Panc1 (cell line): Measurements from ENCODE around the gene NELFB. TPM values are rescaled to one million over a fixed set of nuclear protein-coding genes. Genes with fewer than 3 reads are reported as not detected.

Source experiments
- ATAC-seq: fragments of 200-7000 bp; cut with Tn5 transposase; 2 replicates; pipeline ENCODE4 v1.9.1; 2020; ENCODE audit warnings: mild to moderate bottlenecking, moderate library complexity
- BruUV-seq: library from RNA; stranded (reverse); fragments of 400-500 nt; replicated peaks from 2 replicates; lab custom pipeline; 2021; lab: Mats Ljungman, UMichigan
- CTCF ChIA-PET: fragments of 300-600 bp; sonication (Branson Sonifier 250); formaldehyde crosslinking; loops from one replicate; lab custom pipeline; 2022; ENCODE audit warnings: antibody characterized with exemption; lab: Charles Lee
- POLR2A ChIA-PET: fragments of 300-600 bp; sonication (Branson Sonifier 250); formaldehyde crosslinking; loops from one replicate; lab custom pipeline; 2022; ENCODE audit warnings: antibody characterized with exemption; lab: Charles Lee
- DNase-seq: peaks from one replicate; pipeline ENCODE4 v3.0.0-alpha.2; 2010; ENCODE audit warnings: low read depth, low spot score
- H3K27ac ChIP-seq: 2 replicates; pipeline ENCODE4 v1.5.1; 2011; ENCODE audit warnings: mild to moderate bottlenecking, low read length, inconsistent platforms
- H3K27me3 ChIP-seq: fragments of 200-500 bp; sonication (Bioruptor generic); 2 replicates; pipeline ENCODE4 v1.6.0; 2014; ENCODE audit warnings: low read length, inconsistent platforms; ENCODE audit not compliant: control insufficient read depth, insufficient read depth
- H3K36me3 ChIP-seq: fragments of 200-500 bp; sonication (Bioruptor generic); 2 replicates; pipeline ENCODE4 v1.5.1; 2014; ENCODE audit warnings: inconsistent platforms, mild to moderate bottlenecking, low read length, moderate library complexity; ENCODE audit not compliant: control insufficient read depth, insufficient read depth
- H3K4me1 ChIP-seq: 2 replicates; pipeline ENCODE4 v1.5.1; 2011; ENCODE audit warnings: inconsistent platforms, mild to moderate bottlenecking, low read length, moderate library complexity; ENCODE audit not compliant: control insufficient read depth, insufficient read depth
- H3K4me3 ChIP-seq, 2 experiments: 2 replicates each; pipeline ENCODE4 v1.5.1; 2011 to 2012; ENCODE audit warnings: low read depth in 2 of 2, low read length in 2 of 2, mild to moderate bottlenecking in 2 of 2, inconsistent platforms in 1 of 2, moderate library complexity in 1 of 2
- H3K9me3 ChIP-seq: fragments of 200-500 bp; sonication (Bioruptor generic); 2 replicates; pipeline ENCODE4 v1.5.1; 2014; ENCODE audit warnings: low read depth, mild to moderate bottlenecking, inconsistent platforms, low read length, moderate library complexity; ENCODE audit not compliant: control insufficient read depth, insufficient read depth
- CTCF ChIP-seq: fragments of 450-650 bp; IDR thresholded peaks from 2 replicates; pipeline ENCODE4 v1.5.1; 2017; ENCODE audit warnings: mild to moderate bottlenecking
- POLR2AphosphoS5 ChIP-seq: IDR thresholded peaks from 2 replicates; pipeline ENCODE4 v1.6.1; 2012; ENCODE audit warnings: mild to moderate bottlenecking, low read depth, low read length, moderate library complexity
- REST ChIP-seq, 2 experiments: IDR thresholded peaks; 2 replicates each; pipeline ENCODE4 v1.6.1; 2011 to 2012; ENCODE audit warnings: low read depth in 2 of 2, control low read depth in 1 of 2, low read length in 1 of 2, mild to moderate bottlenecking in 1 of 2, moderate library complexity in 1 of 2; ENCODE audit not compliant: insufficient read depth in 1 of 2
- SIN3A ChIP-seq: IDR thresholded peaks from 2 replicates; pipeline ENCODE4 v1.6.1; 2012; ENCODE audit warnings: low read depth, mild to moderate bottlenecking, low read length, moderate library complexity, borderline replicate concordance; ENCODE audit not compliant: insufficient read depth
- TCF7L2 ChIP-seq: IDR thresholded peaks from 2 replicates; pipeline ENCODE4 v1.6.1; 2011; ENCODE audit warnings: mild to moderate bottlenecking, low read depth, low read length, inconsistent platforms
- in situ Hi-C: cut with HindIII; loops from 2 replicates; pipeline ENCODE4 v1.10.0; 2016; ENCODE audit warnings: low sequenced_read_pairs, low pct_unique_long_range_greater_than_20kb
- intact Hi-C: fragments of 100-400 bp; cut with micrococcal nuclease; formaldehyde crosslinking; loops from one replicate; pipeline ENCODE4 v1.10.0; 2022; ENCODE audit not compliant: unreplicated experiment
- total RNA-seq: library from RNA; stranded (reverse); gene quantifications from one replicate; pipeline ENCODE4 v1.2.1, GENCODE V29; 2021; ENCODE audit not compliant: unreplicated experiment

The NELFB gene
- total RNA-seq, 1 experiment from 2014 or later, result 62.4 TPM

DNA sequence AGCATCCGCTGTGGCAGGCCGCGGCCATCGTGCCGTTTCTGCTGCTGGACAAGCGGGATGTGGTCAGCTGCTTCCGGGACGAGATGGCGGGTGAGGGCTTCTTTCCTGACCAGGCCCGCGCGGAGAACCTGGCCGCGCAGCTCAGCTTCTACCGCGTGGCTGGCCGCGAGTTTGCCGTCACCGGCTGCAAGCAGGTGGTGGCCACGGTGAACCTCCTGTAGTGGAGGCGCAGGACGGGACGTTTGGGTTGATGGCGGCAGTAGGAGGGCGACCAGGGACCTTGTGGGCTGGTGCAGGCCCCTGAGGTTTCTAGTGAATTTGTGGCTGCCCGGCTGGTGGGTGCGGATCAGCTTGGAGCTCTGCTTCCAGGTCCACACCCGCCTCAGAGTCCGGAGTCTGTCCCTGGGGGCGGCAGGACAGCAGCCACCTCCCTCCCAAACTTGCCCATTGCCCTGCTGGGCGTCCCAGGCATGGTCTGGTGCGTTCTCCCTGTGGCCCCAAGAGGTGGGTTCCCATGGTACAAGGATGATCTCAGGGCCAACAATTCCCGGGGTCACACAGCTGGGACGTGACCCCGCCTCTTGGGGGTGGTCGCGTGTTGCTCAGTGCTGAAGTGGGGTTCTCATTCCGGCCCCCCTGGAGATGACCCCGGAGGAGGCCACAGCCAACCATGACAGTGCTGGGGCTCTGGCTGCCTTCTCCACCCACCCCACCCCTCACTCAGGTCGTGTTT lies 24.8 kb downstream of the NELFB start:
- BruUV-seq, result no TSS peak
- Histone ChIP-seq H3K4me3 (no peak overlapping the region), H3K36me3 (peaks cover 3% of the 10 kb centered on the region; the same call in 1 of the 2 replicates), H3K27me3 (no peaks in the 10 kb centered on the region), H3K4me1 (peaks cover 13% of the 10 kb centered on the region), H3K27ac (no peak overlapping the region), H3K9me3 (no peaks in the 10 kb centered on the region)
- no peak for TF ChIP-seq REST (IDR thresholded peaks at IDR 0.05; ENCODE audit: insufficient read depth in 1 of 2, low read depth in 2 of 2, low read length in 1 of 2)
- no peak for TF ChIP-seq CTCF
- no peak for TF ChIP-seq SIN3A
- TF ChIP-seq POLR2AphosphoS5, result no peak
- no peak for TF ChIP-seq TCF7L2
- in situ Hi-C loops, result no loop called here
- DNase-seq (no peak), ATAC-seq (no peak)
- ChIA-PET POLR2A (no interaction called here), CTCF (interaction anchor here (0.5 kb wide), 1 partner anchor 47 kb away, joined by 6 read pairs; no protein-coding TSS in a partner anchor)
- intact Hi-C loops, result no loop called here

- ATAC-seq, result no peak
These were observed 25.6 kb downstream of the NELFB start for GRCh38 chr9:137280474-137281344.

More at GRCh38 chr9:137280474-137281344, 25.6 kb downstream of the NELFB start:
- TF ChIP-seq POLR2AphosphoS5 (no peak), CTCF (peak; percentile 22)
- H3K4me3 ChIP-seq, result no peak overlapping the region
- H3K4me1 ChIP-seq, result peaks cover 13% of the 10 kb centered on the region
- intact Hi-C loops (no loop called here), in situ Hi-C loops (no loop called here)
- peaks cover 3% of the 10 kb centered on the region; the same call in 1 of the 2 replicates for H3K36me3 ChIP-seq
- DNase-seq, result no peak
- no peak overlapping the region for H3K27ac ChIP-seq
- no peaks in the 10 kb centered on the region for H3K9me3 ChIP-seq
- CTCF ChIA-PET, result no interaction called here
- H3K27me3 ChIP-seq, result no peaks in the 10 kb centered on the region
- no TSS peak for BruUV-seq
- POLR2A ChIA-PET, result no interaction called here
